IgD-negative memory B cell (primary cell): ENCODE measurements around the gene ITGA5. TPM values are rescaled to one million over a fixed set of nuclear protein-coding genes. Genes with fewer than 3 reads are reported as not detected.
A peak's percentile ranks its signal among the peaks of the same experiment; 100 is the strongest.

ENCODE experiments used
- H3K27ac Mint-ChIP-seq, 3 donors: one replicate each; pipeline ENCODE4 v1.8.0; 2020 to 2022; ENCODE audit warnings: mild to moderate bottlenecking in 3 of 3, mixed read lengths in 3 of 3, moderate library complexity in 1 of 3
- H3K27me3 Mint-ChIP-seq: one replicate; pipeline ENCODE4 v1.8.0; 2021; ENCODE audit warnings: mixed read lengths
- H3K36me3 Mint-ChIP-seq: one replicate; pipeline ENCODE4 v1.8.0; 2020; ENCODE audit warnings: mild to moderate bottlenecking, mixed read lengths
- H3K4me1 Mint-ChIP-seq, 3 donors: one replicate each; pipeline ENCODE4 v1.8.0; 2020 to 2022; ENCODE audit warnings: mixed read lengths in 3 of 3, mild to moderate bottlenecking in 1 of 3
- H3K4me3 Mint-ChIP-seq, 4 donors: one replicate each; pipeline ENCODE4 v1.8.0; 2020 to 2022; ENCODE audit warnings: mild to moderate bottlenecking in 4 of 4, mixed read lengths in 4 of 4, moderate library complexity in 3 of 4
- H3K9me3 Mint-ChIP-seq, 3 donors: one replicate each; pipeline ENCODE4 v1.8.0; 2020 to 2021; ENCODE audit warnings: mixed read lengths in 3 of 3, mild to moderate bottlenecking in 1 of 3
- polyA plus RNA-seq: library from polyadenylated mRNA; unstranded; fragments of 300-500 nt; fragmentation: Illumina TruSeq; gene quantifications from one replicate; pipeline ENCODE4 v1.2.3, GENCODE V29; 2021

ITGA5 gene
- polyA plus RNA-seq, 1 donor from 2014 or later, result 1.6 TPM

GRCh38 chr12:54439521-54440255 is 20.6 kb upstream of the ITGA5 start:
- peak overlapping the region in 1 of 3 donors; percentile 16 for H3K27ac Mint-ChIP-seq
- peaks cover 3 to 5% (median 3%) of the 10 kb centered on the region in 3 donors for H3K4me1 Mint-ChIP-seq

GRCh38 chr12:54439096-54439495 is 20.0 kb upstream of the ITGA5 start:
- Mint-ChIP-seq H3K36me3 (no peaks in the 10 kb centered on the region), H3K9me3 (no peaks in the 10 kb centered on the region), H3K27me3 (peaks cover 6% of the 10 kb centered on the region), H3K4me3 (no peak overlapping the region), H3K4me1 (peaks cover 3 to 5% (median 3%) of the 10 kb centered on the region in 3 donors), H3K27ac (no peak overlapping the region)

More at GRCh38 chr12:54439521-54440255, 20.6 kb upstream of the ITGA5 start:
- no peaks in the 10 kb centered on the region for H3K36me3 Mint-ChIP-seq
- H3K27me3 Mint-ChIP-seq, result peaks cover 6% of the 10 kb centered on the region
- no peaks in the 10 kb centered on the region for H3K9me3 Mint-ChIP-seq
- no peak overlapping the region for H3K4me3 Mint-ChIP-seq

GRCh38 chr12:54438517-54438916 is 19.5 kb upstream of the ITGA5 start:
- no peaks in the 10 kb centered on the region for H3K36me3 Mint-ChIP-seq
- H3K4me3 Mint-ChIP-seq, result no peak overlapping the region
- peaks cover 6% of the 10 kb centered on the region for H3K27me3 Mint-ChIP-seq
- H3K27ac Mint-ChIP-seq, result no peak overlapping the region
- peaks cover 3 to 5% (median 3%) of the 10 kb centered on the region in 3 donors for H3K4me1 Mint-ChIP-seq
- H3K9me3 Mint-ChIP-seq, result no peaks in the 10 kb centered on the region

- no peak overlapping the region for H3K27ac Mint-ChIP-seq
- peaks cover 3 to 5% (median 3%) of the 10 kb centered on the region in 3 donors for H3K4me1 Mint-ChIP-seq
- no peaks in the 10 kb centered on the region for H3K36me3 Mint-ChIP-seq
- no peak overlapping the region for H3K4me3 Mint-ChIP-seq
- H3K9me3 Mint-ChIP-seq, result no peaks in the 10 kb centered on the region
- H3K27me3 Mint-ChIP-seq, result peaks cover 6% of the 10 kb centered on the region
These were observed 18.6 kb upstream of the ITGA5 start for GRCh38 chr12:54437697-54438096.

GRCh38 chr12:54437243-54437642 is 18.2 kb upstream of the ITGA5 start:
- H3K36me3 Mint-ChIP-seq, result no peaks in the 10 kb centered on the region
- H3K27ac Mint-ChIP-seq, result no peak overlapping the region
- H3K4me1 Mint-ChIP-seq, result peaks cover 3 to 5% (median 3%) of the 10 kb centered on the region in 3 donors
- H3K27me3 Mint-ChIP-seq, result peaks cover 8% of the 10 kb centered on the region
- H3K9me3 Mint-ChIP-seq, result no peaks in the 10 kb centered on the region
- H3K4me3 Mint-ChIP-seq, result no peak overlapping the region

- H3K27ac Mint-ChIP-seq, result no peak overlapping the region
These were observed 13.7 kb upstream of the ITGA5 start for GRCh38 chr12:54432815-54433164.

GRCh38 chr12:54431911-54432814 is 13.1 kb upstream of the ITGA5 start:
- H3K36me3 Mint-ChIP-seq, result no peaks in the 10 kb centered on the region
- no peak overlapping the region for H3K4me3 Mint-ChIP-seq
- no peaks in the 10 kb centered on the region for H3K9me3 Mint-ChIP-seq
- H3K27me3 Mint-ChIP-seq, result peaks cover 20% of the 10 kb centered on the region
- peaks cover 3 to 7% (median 5%) of the 10 kb centered on the region in 3 donors for H3K4me1 Mint-ChIP-seq
- H3K27ac Mint-ChIP-seq, result no peak overlapping the region

More at GRCh38 chr12:54432815-54433164, 13.7 kb upstream of the ITGA5 start:
- no peaks in the 10 kb centered on the region for H3K36me3 Mint-ChIP-seq
- peaks cover 0 to 4% (median 0%) of the 10 kb centered on the region in 3 donors for H3K4me1 Mint-ChIP-seq
- H3K27me3 Mint-ChIP-seq, result peaks cover 16% of the 10 kb centered on the region
- H3K9me3 Mint-ChIP-seq, result no peaks in the 10 kb centered on the region
- H3K4me3 Mint-ChIP-seq, result no peak overlapping the region

GRCh38 chr12:54430471-54431069 is 11.5 kb upstream of the ITGA5 start:
- peaks cover 4 to 7% (median 5%) of the 10 kb centered on the region in 3 donors for H3K4me1 Mint-ChIP-seq
- H3K9me3 Mint-ChIP-seq, result no peaks in the 10 kb centered on the region
- no peak overlapping the region for H3K4me3 Mint-ChIP-seq
- H3K27ac Mint-ChIP-seq, result no peak overlapping the region
- peaks cover 1% of the 10 kb centered on the region for H3K36me3 Mint-ChIP-seq
- peaks cover 30% of the 10 kb centered on the region for H3K27me3 Mint-ChIP-seq

GRCh38 chr12:54429014-54429471 is 10.0 kb upstream of the ITGA5 start:
- peaks cover 0 to 2% (median 0%) of the 10 kb centered on the region in 3 donors for H3K9me3 Mint-ChIP-seq
- H3K4me3 Mint-ChIP-seq, result no peak overlapping the region
- peaks cover 4 to 9% (median 7%) of the 10 kb centered on the region in 3 donors for H3K4me1 Mint-ChIP-seq
- peaks cover 34% of the 10 kb centered on the region for H3K27me3 Mint-ChIP-seq
- H3K27ac Mint-ChIP-seq, result no peak overlapping the region
- peaks cover 1% of the 10 kb centered on the region for H3K36me3 Mint-ChIP-seq

- no peak overlapping the region for H3K4me3 Mint-ChIP-seq
- peaks cover 0 to 2% (median 0%) of the 10 kb centered on the region in 3 donors for H3K9me3 Mint-ChIP-seq
- peaks cover 1% of the 10 kb centered on the region for H3K36me3 Mint-ChIP-seq
- no peak overlapping the region for H3K27ac Mint-ChIP-seq
- peaks cover 4 to 9% (median 7%) of the 10 kb centered on the region in 3 donors for H3K4me1 Mint-ChIP-seq
- peaks cover 34% of the 10 kb centered on the region for H3K27me3 Mint-ChIP-seq
These were observed 9.3 kb upstream of the ITGA5 start for GRCh38 chr12:54428050-54429013.

GRCh38 chr12:54427106-54427505 is 8.0 kb upstream of the ITGA5 start:
- H3K4me1 Mint-ChIP-seq, result peaks cover 4 to 9% (median 6%) of the 10 kb centered on the region in 3 donors

GRCh38 chr12:54426690-54427089 is 7.6 kb upstream of the ITGA5 start:
- Mint-ChIP-seq H3K9me3 (peaks cover 0 to 2% (median 0%) of the 10 kb centered on the region in 3 donors), H3K27ac (no peak overlapping the region), H3K4me3 (no peak overlapping the region), H3K27me3 (peaks cover 34% of the 10 kb centered on the region), H3K4me1 (peaks cover 4 to 9% (median 4%) of the 10 kb centered on the region in 3 donors), H3K36me3 (peaks cover 1% of the 10 kb centered on the region)

More at GRCh38 chr12:54427106-54427505, 8.0 kb upstream of the ITGA5 start:
- Mint-ChIP-seq H3K27me3 (peaks cover 37% of the 10 kb centered on the region), H3K27ac (no peak overlapping the region), H3K36me3 (peaks cover 1% of the 10 kb centered on the region), H3K4me3 (no peak overlapping the region), H3K9me3 (peaks cover 0 to 2% (median 0%) of the 10 kb centered on the region in 3 donors)

GRCh38 chr12:54425702-54426101 is 6.6 kb upstream of the ITGA5 start:
- Mint-ChIP-seq H3K36me3 (peaks cover 1% of the 10 kb centered on the region), H3K27me3 (peaks cover 36% of the 10 kb centered on the region), H3K4me3 (no peak overlapping the region), H3K9me3 (peaks cover 0 to 2% (median 0%) of the 10 kb centered on the region in 3 donors), H3K27ac (peak overlapping the region in 1 of 3 donors; percentile 49), H3K4me1 (peaks cover 5 to 11% (median 5%) of the 10 kb centered on the region in 3 donors)

GRCh38 chr12:54424224-54424623 is 5.2 kb upstream of the ITGA5 start:
- H3K9me3 Mint-ChIP-seq, result peaks cover 0 to 2% (median 0%) of the 10 kb centered on the region in 3 donors
- H3K4me1 Mint-ChIP-seq, result peaks cover 5 to 13% (median 9%) of the 10 kb centered on the region in 3 donors
- no peak overlapping the region for H3K27ac Mint-ChIP-seq
- no peak overlapping the region for H3K4me3 Mint-ChIP-seq
- peaks cover 1% of the 10 kb centered on the region for H3K36me3 Mint-ChIP-seq
- H3K27me3 Mint-ChIP-seq, result peaks cover 42% of the 10 kb centered on the region
